NOMO-1 (cell line): ENCODE data around the gene MYPN.

Experiments used
- DNase-seq, 2 experiments: peaks; one replicate each; lab custom pipeline; 2025; ENCODE audit not compliant: unreplicated experiment in 2 of 2; lab: John Stamatoyannopoulos, UW

The MYPN gene

DNA sequence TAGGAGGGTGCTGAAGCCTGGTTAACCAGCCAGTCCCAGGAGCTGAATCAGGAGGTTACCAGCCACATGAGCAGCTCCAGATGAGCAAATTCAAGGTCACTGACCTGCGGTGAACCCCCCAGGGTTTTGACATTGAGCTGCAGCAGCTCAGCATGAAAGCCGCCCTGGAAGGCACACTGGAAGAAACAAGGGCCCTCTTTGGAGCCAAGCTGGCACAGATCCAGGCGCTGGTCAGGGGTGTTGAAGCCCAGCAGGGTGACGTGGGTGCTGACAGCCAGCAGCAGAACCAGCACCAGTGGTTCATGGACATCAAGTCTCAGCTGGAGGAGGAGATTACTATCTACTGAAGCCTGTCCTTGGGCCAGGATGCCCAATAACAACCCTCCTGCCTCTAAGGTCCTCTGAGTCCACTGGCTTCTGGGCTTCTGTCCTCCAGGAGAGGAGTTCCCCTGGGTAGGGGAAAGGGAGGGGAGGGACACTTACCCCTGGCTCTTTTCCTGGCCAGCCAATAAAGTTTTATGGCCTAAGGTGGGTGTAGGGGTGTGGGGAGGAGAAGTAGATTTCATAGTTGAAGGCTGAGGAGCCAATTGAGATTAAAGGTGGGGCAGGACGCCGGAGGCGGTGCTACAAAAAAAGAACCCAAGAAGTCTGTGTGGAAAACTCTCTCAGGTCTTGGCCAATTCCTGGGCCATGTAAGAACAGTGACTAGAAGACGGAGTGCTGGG, 152.0 kb downstream of the MYPN start:
- no peak for DNase-seq
